ENCODE measurements around the gene MMEL1.

The MMEL1 gene

DNA sequence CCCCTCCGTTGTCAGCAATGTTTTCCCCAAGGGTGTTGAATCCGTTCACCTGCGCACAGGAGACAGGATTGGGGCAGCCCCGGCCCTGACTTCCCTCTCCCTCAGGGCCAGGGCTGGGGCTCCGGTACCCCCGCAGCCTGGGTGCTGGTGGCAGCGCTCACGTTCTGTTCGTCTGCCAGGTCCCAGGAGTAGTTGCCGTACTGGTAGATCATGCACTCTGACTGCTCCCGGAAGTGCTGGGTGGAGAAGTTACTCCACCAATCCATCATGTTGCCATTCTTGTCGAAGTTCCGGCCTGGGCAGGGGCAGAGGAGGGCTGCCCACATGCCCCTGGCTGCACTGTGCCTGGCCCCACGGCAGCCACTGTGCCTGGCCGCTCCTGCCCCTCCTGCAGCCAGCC, 40.1 kb downstream of the MMEL1 start:
- DNase-seq (ENCODE audit: low read depth in 2 of 2) = no peak
- no peak overlapping the region for H3K4me3 ChIP-seq (replicated peaks in 1 of 2; ENCODE audit: low read depth in 2 of 2, low read length in 2 of 2)
- TF ChIP-seq CTCF (IDR thresholded peaks at IDR 0.05; ENCODE audit: low read depth, low read length) = no peak

GRCh38 chr1:2591581-2592261, 41.1 kb downstream of the MMEL1 start:
- no peak for TF ChIP-seq CTCF (IDR thresholded peaks at IDR 0.05; ENCODE audit: low read depth, low read length)
- no peak overlapping the region for H3K4me3 ChIP-seq (replicated peaks in 1 of 2; ENCODE audit: low read depth in 2 of 2, low read length in 2 of 2)
- DNase-seq (ENCODE audit: low read depth in 2 of 2) = no peak

GRCh38 chr1:2591233-2591580, 41.6 kb downstream of the MMEL1 start:
- DNase-seq (ENCODE audit: low read depth in 2 of 2) = no peak
- TF ChIP-seq CTCF (IDR thresholded peaks at IDR 0.05; ENCODE audit: low read depth, low read length) = no peak
- H3K4me3 ChIP-seq (replicated peaks in 1 of 2; ENCODE audit: low read depth in 2 of 2, low read length in 2 of 2) = no peak overlapping the region

DNA sequence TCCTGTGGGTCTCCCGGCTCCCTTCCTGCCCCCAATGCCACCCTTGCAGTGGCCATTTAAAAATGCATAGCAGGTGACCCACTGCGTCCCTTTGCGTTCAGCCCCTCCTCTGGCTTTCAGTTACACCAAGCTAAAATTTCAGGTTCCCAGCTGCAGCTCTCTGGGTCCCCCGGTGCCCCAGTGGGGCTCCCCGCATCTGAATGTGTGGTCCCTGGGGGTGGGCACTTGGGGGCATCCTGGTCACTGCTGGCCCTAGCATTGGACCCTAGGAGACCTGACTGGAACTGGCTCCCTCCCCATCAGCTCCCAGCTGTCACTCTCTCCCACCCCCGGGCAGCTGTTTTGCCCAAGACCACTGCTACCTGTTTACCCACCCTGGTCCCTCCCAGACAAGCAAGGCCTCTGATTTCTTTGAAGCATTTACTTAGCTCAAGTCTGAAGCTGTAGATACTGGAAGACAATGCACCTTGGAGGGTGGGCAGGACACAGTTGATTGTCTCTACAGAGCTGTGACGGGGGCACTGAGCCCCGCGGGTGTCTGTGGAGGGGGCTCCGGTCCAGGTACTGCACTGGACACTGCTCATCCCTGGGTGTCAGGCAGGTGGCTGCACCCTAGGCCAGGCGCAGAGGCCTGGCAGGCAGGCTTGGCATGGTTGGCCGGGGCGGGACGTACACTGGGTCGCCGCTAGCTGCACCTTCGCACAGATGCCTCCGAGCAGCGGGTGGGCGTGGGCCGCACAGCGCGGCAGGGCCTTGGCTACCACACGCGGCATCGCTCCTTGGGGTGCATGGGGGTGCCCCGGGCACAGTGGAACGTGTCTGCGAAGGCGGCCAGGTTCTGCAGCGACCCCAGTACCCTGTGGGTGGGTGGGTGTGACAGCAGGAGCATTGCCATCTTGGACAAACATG, 42.3 kb downstream of the MMEL1 start:
- no peak for TF ChIP-seq CTCF (IDR thresholded peaks at IDR 0.05; ENCODE audit: low read depth, low read length)
- DNase-seq (ENCODE audit: low read depth in 2 of 2) = no peak
- H3K4me3 ChIP-seq (replicated peaks in 1 of 2; ENCODE audit: low read depth in 2 of 2, low read length in 2 of 2) = no peak overlapping the region

DNA sequence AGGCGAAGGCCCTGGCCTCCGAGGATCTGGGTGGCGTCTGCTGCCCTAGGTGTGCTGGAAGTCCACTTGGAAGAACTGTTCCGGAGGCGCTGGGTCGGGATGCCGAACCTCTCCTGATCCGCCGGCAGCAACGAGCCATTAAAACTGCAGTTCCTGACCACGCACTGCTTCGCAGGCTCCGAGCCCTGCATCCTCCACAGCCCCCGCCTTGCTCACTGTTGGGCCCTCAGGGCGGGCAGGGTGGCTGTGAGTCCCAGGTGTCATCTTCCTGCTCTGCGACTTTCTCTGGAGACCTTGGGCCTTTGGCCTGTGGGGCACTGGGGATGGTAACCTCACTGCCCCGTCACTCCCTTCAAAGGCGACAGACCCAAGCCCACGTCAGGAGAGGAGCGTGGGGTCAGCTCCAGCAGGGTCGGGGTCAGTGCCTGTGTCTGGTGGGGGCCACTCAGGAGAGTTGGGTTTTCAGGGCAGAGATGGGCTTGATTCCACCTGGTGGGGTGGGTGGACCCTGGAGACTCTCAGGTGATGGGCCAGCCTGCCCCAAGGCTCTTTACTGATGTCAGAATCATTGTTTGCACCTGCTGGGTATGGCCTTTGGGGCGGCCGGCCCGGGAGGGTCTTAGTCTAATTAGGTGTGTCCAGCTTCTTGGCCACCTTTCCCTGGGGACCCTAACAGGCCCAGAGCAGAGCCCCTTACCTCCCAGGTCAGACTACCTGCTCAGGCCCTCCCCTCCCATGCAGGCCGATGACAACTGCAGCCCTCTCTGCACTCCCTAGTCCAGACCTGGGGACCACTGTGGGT, 43.2 kb downstream of the MMEL1 start:
- DNase-seq (ENCODE audit: low read depth in 2 of 2) = no peak
- TF ChIP-seq CTCF (IDR thresholded peaks at IDR 0.05; ENCODE audit: low read depth, low read length) = no peak
- H3K4me3 ChIP-seq (replicated peaks in 1 of 2; ENCODE audit: low read depth in 2 of 2, low read length in 2 of 2) = no peak overlapping the region

DNA sequence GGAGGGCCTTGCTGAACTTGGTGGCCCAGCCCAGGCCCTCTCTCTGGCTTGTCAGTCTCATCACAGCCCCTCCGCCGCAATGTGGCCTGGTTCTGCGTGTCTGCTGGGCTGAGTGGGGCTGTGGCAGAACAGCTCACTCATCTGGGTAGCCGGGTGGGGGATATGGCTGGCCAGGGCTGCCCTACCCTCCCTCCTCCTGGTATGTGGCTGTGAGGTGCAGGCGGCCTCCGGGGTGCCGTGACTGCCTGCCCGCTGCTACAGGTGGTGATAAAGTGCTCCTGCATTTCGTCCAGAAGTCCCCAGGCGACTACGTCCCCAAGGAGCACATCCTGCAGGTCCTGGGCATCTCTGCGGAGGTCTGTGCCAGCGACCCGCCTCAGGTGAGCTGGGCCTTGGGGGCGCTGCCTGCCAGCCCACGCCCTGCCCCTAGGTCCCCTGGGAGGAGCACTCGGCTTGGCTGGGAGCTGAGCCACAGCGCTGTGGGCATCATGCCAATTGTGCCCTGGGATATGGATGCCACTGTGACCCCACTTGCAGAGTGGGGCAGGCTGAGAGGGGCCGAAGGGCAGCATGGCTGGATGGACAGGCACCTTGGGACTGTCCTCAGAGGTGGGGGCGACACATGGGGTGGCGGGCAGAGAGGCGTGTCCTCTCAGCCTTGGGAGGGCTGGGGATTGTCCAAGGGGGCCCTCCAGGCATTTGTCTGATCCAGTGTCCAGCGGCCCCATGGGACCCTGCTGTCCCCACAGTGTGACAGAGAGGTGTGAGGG, 44.0 kb downstream of the MMEL1 start:
- no peak overlapping the region for H3K4me3 ChIP-seq (replicated peaks in 1 of 2; ENCODE audit: low read depth in 2 of 2, low read length in 2 of 2)
- no peak for DNase-seq (ENCODE audit: low read depth in 2 of 2)
- no peak for TF ChIP-seq CTCF (IDR thresholded peaks at IDR 0.05; ENCODE audit: low read depth, low read length)
